B cell (primary cell): ENCODE data around the gene MYO19. TPM values are rescaled to one million over a fixed set of nuclear protein-coding genes. Genes with fewer than 3 reads are reported as not detected.

ENCODE experiments used
- ATAC-seq: fragments of 200-7000 bp; cut with Tn5 transposase; one replicate; pipeline ENCODE4 v1.10.0; 2021; ENCODE audit warnings: low read depth, mild to moderate bottlenecking, moderate number of reproducible peaks, moderate library complexity
- CTCF ChIA-PET: fragments of 350-600 bp; sonication (Branson Sonifier 250); formaldehyde crosslinking; loops from one replicate; lab custom pipeline; 2021; ENCODE audit warnings: antibody characterized with exemption, inconsistent platforms; lab: Charles Lee
- POLR2A ChIA-PET: fragments of 350-600 bp; sonication (Branson Sonifier 250); formaldehyde crosslinking; loops from one replicate; lab custom pipeline; 2021; ENCODE audit warnings: antibody characterized with exemption; lab: Charles Lee
- DNase-seq: peaks from one replicate; pipeline ENCODE4 v3.0.0; 2013
- H2AFZ ChIP-seq: 2 replicates; pipeline ENCODE4 v1.6.1; 2012; ENCODE audit warnings: mild to moderate bottlenecking, low read depth, low read length; ENCODE audit not compliant: insufficient read depth, poor library complexity, severe bottlenecking
- H3K27ac ChIP-seq, 2 donors: 1 replicate in 1 of 2; 2 replicates in 1 of 2; pipeline ENCODE4 v1.5.1; 2012 to 2013; ENCODE audit warnings: low read length in 2 of 2, mild to moderate bottlenecking in 2 of 2, moderate library complexity in 1 of 2
- H3K27me3 ChIP-seq, 4 experiments: fragments of 200-600 bp in 1 of 4; sonication (generic) in 1 of 4; replicated peaks in 1 of 4; 1 replicate in 2 of 4; 2 replicates in 2 of 4; pipeline versions ENCODE4 v1.6.1 to v1.7.0; 2013 to 2016; ENCODE audit warnings: low read length in 3 of 4, mild to moderate bottlenecking in 2 of 4, mixed read lengths in 1 of 4, moderate library complexity in 1 of 4; ENCODE audit not compliant: insufficient read depth in 4 of 4, control insufficient read depth in 3 of 4; ENCODE audit errors: control extremely low read depth in 1 of 4
- H3K36me3 ChIP-seq, 2 experiments: replicated peaks in 1 of 2; 1 replicate in 1 of 2; 2 replicates in 1 of 2; pipeline versions ENCODE4 v1.6.1 to v1.7.1; 2013; ENCODE audit warnings: low read length in 1 of 2; ENCODE audit not compliant: insufficient read depth in 2 of 2, control insufficient read depth in 1 of 2; ENCODE audit errors: control extremely low read depth in 1 of 2, extremely low read depth in 1 of 2
- H3K4me1 ChIP-seq, 2 donors: fragments of 200-600 bp in 1 of 2; sonication (generic) in 1 of 2; 1 replicate in 1 of 2; 2 replicates in 1 of 2; pipeline versions ENCODE4 v1.5.1 to v1.6.1; 2013 to 2017; ENCODE audit warnings: low read length in 2 of 2; ENCODE audit not compliant: control insufficient read depth in 2 of 2, insufficient read depth in 2 of 2
- H3K4me2 ChIP-seq: replicated peaks from 2 replicates; pipeline ENCODE3; 2012; ENCODE audit warnings: mild to moderate bottlenecking, low read depth, low read length; ENCODE audit not compliant: poor library complexity, severe bottlenecking
- H3K4me3 ChIP-seq, 5 experiments: fragments of 200-600 bp in 1 of 5; sonication (generic) in 1 of 5; 1 replicate in 3 of 5; 2 replicates in 2 of 5; pipeline versions ENCODE4 v1.5.1 to v1.7.0; 2011 to 2016; ENCODE audit warnings: low read length in 4 of 5, mild to moderate bottlenecking in 4 of 5, low read depth in 2 of 5, control low read depth in 1 of 5, moderate library complexity in 1 of 5; ENCODE audit not compliant: insufficient read depth in 1 of 5; ENCODE audit errors: control extremely low read depth in 1 of 5, extremely low read depth in 1 of 5
- H3K79me2 ChIP-seq: fragments of 200-600 bp; sonication (generic); one replicate; pipeline ENCODE4 v1.6.0; 2016; ENCODE audit warnings: low read length; ENCODE audit not compliant: control insufficient read depth, insufficient read depth
- H3K9ac ChIP-seq: fragments of 200-600 bp; sonication (generic); 2 replicates; pipeline ENCODE4 v1.6.1; 2017; ENCODE audit warnings: mild to moderate bottlenecking, low read length, moderate library complexity
- H3K9me3 ChIP-seq, 3 donors: one replicate each; pipeline versions ENCODE4 v1.6.1 to v1.7.1; 2013; ENCODE audit warnings: low read length in 2 of 3; ENCODE audit not compliant: control insufficient read depth in 2 of 3, insufficient read depth in 1 of 3; ENCODE audit errors: control extremely low read depth in 1 of 3
- H4K20me1 ChIP-seq: 2 replicates; pipeline ENCODE4 v1.6.0; 2012; ENCODE audit warnings: mild to moderate bottlenecking, low read length; ENCODE audit not compliant: insufficient read depth, control insufficient read depth, poor library complexity, severe bottlenecking
- H3K27ac Mint-ChIP-seq: one replicate; pipeline ENCODE4 v1.8.0; 2021; ENCODE audit warnings: mixed read lengths
- H3K27me3 Mint-ChIP-seq: one replicate; pipeline ENCODE4 v1.8.0; 2021; ENCODE audit warnings: mixed read lengths
- H3K4me1 Mint-ChIP-seq: one replicate; pipeline ENCODE4 v1.8.0; 2021; ENCODE audit warnings: mixed read lengths
- H3K4me3 Mint-ChIP-seq: one replicate; pipeline ENCODE4 v1.8.0; 2021; ENCODE audit warnings: mixed read lengths
- H3K9me3 Mint-ChIP-seq: one replicate; pipeline ENCODE4 v1.8.0; 2022; ENCODE audit warnings: mixed read lengths; ENCODE audit not compliant: insufficient read depth
- CTCF ChIP-seq: fragments of 200-600 bp; IDR thresholded peaks from one replicate; pipeline ENCODE4 v1.8.0; 2022; ENCODE audit warnings: antibody characterized with exemption, mild to moderate bottlenecking
- EZH2 ChIP-seq: IDR thresholded peaks from 2 replicates; pipeline ENCODE4 v1.6.1; 2012; ENCODE audit warnings: borderline replicate concordance, low read depth, mild to moderate bottlenecking, moderate library complexity, low read length; ENCODE audit not compliant: insufficient read depth, poor library complexity, severe bottlenecking
- WGBS: methylation state at CpG from one replicate; pipeline ENCODE4 v1.1.5; 2013; ENCODE audit warnings: missing lambda C conversion rate; ENCODE audit not compliant: insufficient coverage; 5-methylcytosine and 5-hydroxymethylcytosine counted together
- intact Hi-C: fragments of 100-400 bp; cut with micrococcal nuclease; formaldehyde crosslinking; loops from one replicate; pipeline ENCODE4 v1.10.0; 2022
- polyA minus RNA-seq: library from RNA; depleted of rRNA, polyadenylated mRNA; stranded (reverse); fragments of >200 nt; gene quantifications from 2 replicates; pipeline ENCODE4 v1.2.3, GENCODE V29; 2012
- polyA plus RNA-seq: library from polyadenylated mRNA; depleted of rRNA; stranded (reverse); fragments of >200 nt; gene quantifications from 2 replicates; pipeline ENCODE4 v1.2.3, GENCODE V29; 2012
- total RNA-seq, 2 donors: library from RNA; stranded (reverse); fragments of 120-200 nt in 1 of 2; gene quantifications; 1 replicate in 1 of 2; 2 replicates in 1 of 2; pipeline versions ENCODE4 v1.2.3 to v1.2.4, GENCODE V29; 2013 to 2022

The MYO19 gene
- total RNA-seq: 65.7 and 76.8 TPM in 2 replicates
- 30.2 TPM for total RNA-seq (2013)
- 87.1 and 88.7 TPM in 2 replicates for polyA plus RNA-seq
- polyA minus RNA-seq: 35.2 and 58.9 TPM in 2 replicates

- H3K9me3 Mint-ChIP-seq: no peaks in the 10 kb centered on the region
- ATAC-seq (peak; percentile 78), DNase-seq (peak; percentile 93)
- peak within 1 kb of the TSS; percentile 96 for H3K4me3 Mint-ChIP-seq
- Histone ChIP-seq H3K27ac (peak within 1 kb of the TSS; percentile 96 to 97), H3K4me3 (peak within 1 kb of the TSS; percentile 62 to 99 (median 94)), H4K20me1 (no peaks in the 10 kb centered on the region), H3K9ac (peak within 1 kb of the TSS; percentile 72), H3K4me2 (peak within 1 kb of the TSS; percentile 82), H2AFZ (peak within 1 kb of the TSS; percentile 85), H3K27me3 (no peaks in the 10 kb centered on the region), H3K79me2 (peaks cover 11% of the 10 kb centered on the region), H3K9me3 (peaks cover 0 to 3% (median 0%) of the 10 kb centered on the region in 3 donors), H3K36me3 (peaks cover 1 to 16% of the 10 kb centered on the region in 2 experiments), H3K4me1 (peaks cover 9 to 18% of the 10 kb centered on the region in 2 donors)
- POLR2A ChIA-PET: interaction anchor here (0.6 to 3.1 kb wide), 4 partner anchors 10 to 759 kb away, joined by 3 to 57 read pairs (median 6); partner anchors contain the start of genes GGNBP2 and MRM1
- peak within 1 kb of the TSS; percentile 99 for H3K27ac Mint-ChIP-seq
- CTCF ChIA-PET: interaction anchor here (0.6 to 3.2 kb wide), 11 partner anchors 9 to 539 kb away, joined by 3 to 34 read pairs (median 4); partner anchors contain the start of genes GGNBP2 and MRM1
- H3K4me1 Mint-ChIP-seq: peaks cover 21% of the 10 kb centered on the region
- TF ChIP-seq EZH2 (no peak), CTCF (no peak)
- WGBS: under 1% methylated on average over 83 of the region's 83 CpGs
- no peaks in the 10 kb centered on the region for H3K27me3 Mint-ChIP-seq
- intact Hi-C loops: loop anchor here (1.0 to 2.0 kb wide), 6 partner anchors 9 to 414 kb away; partner anchors contain the start of genes AATF, DHRS11, GGNBP2 and MRM1
Measured at GRCh38 chr17:36534840-36535668, at the start of gene MYO19, which contains the start of gene PIGW. Gene MYO19, minus strand, starts transcription at chr17:36534868. Its CDS starts 2,330 bp downstream, at chr17:36532538. Gene PIGW, plus strand, starts transcription at chr17:36534987. Its CDS starts 2,115 bp downstream, at chr17:36537102.
